ENCODE measurements around the gene CLEC16A. TPM values are rescaled to one million over a fixed set of nuclear protein-coding genes. Genes with fewer than 3 reads are reported as not detected.

CLEC16A gene
- polyA plus RNA-seq, 1 experiment = 11.9 TPM

GRCh38 chr16:11064202-11064540 lies 119.8 kb downstream of the CLEC16A start:
- CTCF ChIA-PET = no interaction called here
- POLR2A ChIA-PET = interaction anchor here (0.5 kb wide), 1 partner anchor 14 kb away, joined by 3 read pairs; no protein-coding TSS in a partner anchor

GRCh38 chr16:11064851-11065250 lies 120.5 kb downstream of the CLEC16A start:
- DNase-seq (ENCODE audit: low read depth, low spot score) = no peak
- no peak for TF ChIP-seq CTCF (IDR thresholded peaks at IDR 0.05; ENCODE audit: low read depth, low read length)
- H3K27me3 ChIP-seq (ENCODE audit: control insufficient read depth, insufficient read depth, low read length) = no peaks in the 10 kb centered on the region
- CTCF ChIA-PET = no interaction called here
- no peaks in the 10 kb centered on the region for H3K9me3 ChIP-seq (ENCODE audit: control insufficient read depth, insufficient read depth, low read length)
- POLR2A ChIA-PET = interaction anchor here (0.6 to 0.7 kb wide), 2 partner anchors 10 to 190 kb away, joined by 3 to 4 read pairs; no protein-coding TSS in a partner anchor
- no peak overlapping the region for H3K27ac ChIP-seq (ENCODE audit: low read depth, low read length)
- no peak overlapping the region for H3K4me3 ChIP-seq (ENCODE audit: low read depth, low read length)

More at GRCh38 chr16:11064202-11064540, 119.8 kb downstream of the CLEC16A start:
- Histone ChIP-seq H3K27ac (ENCODE audit: low read depth, low read length) (no peak overlapping the region), H3K4me3 (ENCODE audit: low read depth, low read length) (no peak overlapping the region), H3K27me3 (ENCODE audit: control insufficient read depth, insufficient read depth, low read length) (no peaks in the 10 kb centered on the region), H3K9me3 (ENCODE audit: control insufficient read depth, insufficient read depth, low read length) (no peaks in the 10 kb centered on the region)
- no peak for TF ChIP-seq CTCF (IDR thresholded peaks at IDR 0.05; ENCODE audit: low read depth, low read length)
- no peak for DNase-seq (ENCODE audit: low read depth, low spot score)

- H3K4me3 ChIP-seq (ENCODE audit: low read depth, low read length) = no peak overlapping the region
- H3K27ac ChIP-seq (ENCODE audit: low read depth, low read length) = peak overlapping the region; percentile 21
- H3K9me3 ChIP-seq (ENCODE audit: control insufficient read depth, insufficient read depth, low read length) = no peaks in the 10 kb centered on the region
- ChIA-PET CTCF (no interaction called here), POLR2A (interaction anchor here (1.2 kb wide), 1 partner anchor 26 kb away, joined by 3 read pairs; no protein-coding TSS in a partner anchor)
- DNase-seq (ENCODE audit: low read depth, low spot score) = no peak
- H3K27me3 ChIP-seq (ENCODE audit: control insufficient read depth, insufficient read depth, low read length) = no peaks in the 10 kb centered on the region
- no peak for TF ChIP-seq CTCF (IDR thresholded peaks at IDR 0.05; ENCODE audit: low read depth, low read length)
These were observed 122.0 kb downstream of the CLEC16A start for GRCh38 chr16:11066261-11066870.

- no peak for DNase-seq (ENCODE audit: low read depth, low spot score)
- H3K27ac ChIP-seq (ENCODE audit: low read depth, low read length) = no peak overlapping the region
- no peaks in the 10 kb centered on the region for H3K9me3 ChIP-seq (ENCODE audit: control insufficient read depth, insufficient read depth, low read length)
- no peaks in the 10 kb centered on the region for H3K27me3 ChIP-seq (ENCODE audit: control insufficient read depth, insufficient read depth, low read length)
- CTCF ChIA-PET = interaction anchor here (0.6 kb wide), 1 partner anchor 289 kb away, joined by 4 read pairs; no protein-coding TSS in a partner anchor
- POLR2A ChIA-PET = no interaction called here
- no peak for TF ChIP-seq CTCF (IDR thresholded peaks at IDR 0.05; ENCODE audit: low read depth, low read length)
- no peak overlapping the region for H3K4me3 ChIP-seq (ENCODE audit: low read depth, low read length)
These were observed 122.9 kb downstream of the CLEC16A start for GRCh38 chr16:11067266-11067665.

- DNase-seq (ENCODE audit: low read depth, low spot score) = no peak
- ChIA-PET CTCF (interaction anchor here (0.6 kb wide), 1 partner anchor 289 kb away, joined by 4 read pairs; no protein-coding TSS in a partner anchor), POLR2A (interaction anchor here (0.7 kb wide), 1 partner anchor 188 kb away, joined by 5 read pairs; the partner anchor contains the start of gene SOCS1)
- Histone ChIP-seq H3K4me3 (ENCODE audit: low read depth, low read length) (no peak overlapping the region), H3K9me3 (ENCODE audit: control insufficient read depth, insufficient read depth, low read length) (no peaks in the 10 kb centered on the region), H3K27ac (ENCODE audit: low read depth, low read length) (no peak overlapping the region), H3K27me3 (ENCODE audit: control insufficient read depth, insufficient read depth, low read length) (no peaks in the 10 kb centered on the region)
- no peak for TF ChIP-seq CTCF (IDR thresholded peaks at IDR 0.05; ENCODE audit: low read depth, low read length)
These were observed 123.4 kb downstream of the CLEC16A start for GRCh38 chr16:11067697-11068141.
